Tibial artery (tissue), 4 donors: ENCODE results near the gene GNB4.

Experiments used
- DNase-seq, 2 donors: peaks; one replicate each; pipeline ENCODE4 v3.0.0-alpha.2; 2019
- H3K27ac ChIP-seq, 2 donors: fragments of 200-600 bp; sonication (generic) in 1 of 2; 1 replicate in 1 of 2; 2 replicates in 1 of 2; pipeline ENCODE4 v1.5.1; 2018 to 2019; ENCODE audit warnings: mild to moderate bottlenecking in 1 of 2
- H3K27me3 ChIP-seq, 2 donors: fragments of 200-600 bp; sonication (generic) in 1 of 2; one replicate each; pipeline versions ENCODE4 v1.5.1 to v1.6.0; 2016 to 2019
- H3K36me3 ChIP-seq, 3 donors: fragments of 200-600 bp; sonication (generic) in 2 of 3; one replicate each; pipeline ENCODE4 v1.5.1; 2016 to 2019; ENCODE audit warnings: mild to moderate bottlenecking in 2 of 3
- H3K4me1 ChIP-seq, 4 donors: fragments of 200-600 bp; sonication (generic) in 2 of 4; 1 replicate in 3 of 4; 2 replicates in 1 of 4; pipeline ENCODE4 v1.5.1; 2016 to 2019
- H3K4me3 ChIP-seq, 2 donors: fragments of 200-600 bp; sonication (generic) in 1 of 2; 1 replicate in 1 of 2; 2 replicates in 1 of 2; pipeline ENCODE4 v1.5.1; 2018 to 2019; ENCODE audit warnings: mild to moderate bottlenecking in 2 of 2
- H3K9me3 ChIP-seq, 3 donors: fragments of 200-600 bp; sonication (generic) in 1 of 3; one replicate each; pipeline ENCODE4 v1.5.1; 2016 to 2019
- CTCF ChIP-seq, 2 experiments: fragments of 200-600 bp in 1 of 2; fragments of 450-650 bp in 1 of 2; IDR thresholded peaks; one replicate each; pipeline ENCODE4 v1.5.1; 2017 to 2019; ENCODE audit warnings: antibody characterized with exemption in 2 of 2, mild to moderate bottlenecking in 1 of 2, moderate library complexity in 1 of 2
- intact Hi-C: fragments of 100-400 bp; cut with DNase I; formaldehyde crosslinking; loops from one replicate; pipeline ENCODE4 v1.15.0; 2023; ENCODE audit warnings: low total_unique reads

Gene GNB4

GRCh38 chr3:179482857-179483256, 31.6 kb upstream of the GNB4 start:
- Histone ChIP-seq H3K4me1 (no peaks in the 10 kb centered on the region), H3K9me3 (no peaks in the 10 kb centered on the region), H3K27ac (no peak overlapping the region), H3K4me3 (no peak overlapping the region), H3K27me3 (no peaks in the 10 kb centered on the region), H3K36me3 (no peaks in the 10 kb centered on the region)
- intact Hi-C loops: no loop called here
- TF ChIP-seq CTCF (IDR thresholded peaks at IDR 0.05): no peak
- DNase-seq: no peak

GRCh38 chr3:179476215-179476614, 24.9 kb upstream of the GNB4 start:
- H3K27ac ChIP-seq: no peak overlapping the region
- intact Hi-C loops: no loop called here

DNA sequence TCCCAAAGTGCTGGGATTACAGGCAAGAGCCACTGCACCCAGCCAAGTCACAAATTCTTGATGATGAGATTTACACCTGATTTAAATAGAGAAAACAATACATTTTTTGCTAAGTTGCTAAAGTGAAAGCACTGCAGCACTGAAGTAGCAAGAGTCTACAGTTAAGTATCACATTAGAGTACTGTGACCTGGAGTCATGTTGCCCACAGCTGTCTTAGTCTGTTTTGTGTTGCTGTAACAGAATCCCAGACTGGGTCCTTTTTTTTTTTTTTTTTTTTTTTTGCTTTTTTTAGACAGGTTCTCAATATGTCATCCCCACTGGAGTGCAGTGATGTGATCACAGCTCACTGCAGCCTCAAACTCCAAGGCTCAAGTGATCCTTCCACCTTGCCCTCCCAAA, 23.2 kb upstream of the GNB4 start:
- no peak for DNase-seq
- no peaks in the 10 kb centered on the region for H3K9me3 ChIP-seq
- intact Hi-C loops: no loop called here

More at GRCh38 chr3:179476215-179476614, 24.9 kb upstream of the GNB4 start:
- H3K4me1 ChIP-seq: no peaks in the 10 kb centered on the region
- H3K27me3 ChIP-seq: no peaks in the 10 kb centered on the region
- H3K4me3 ChIP-seq: no peak overlapping the region
- TF ChIP-seq CTCF (IDR thresholded peaks at IDR 0.05): no peak
- DNase-seq: no peak
- H3K36me3 ChIP-seq: no peaks in the 10 kb centered on the region
- no peaks in the 10 kb centered on the region for H3K9me3 ChIP-seq

GRCh38 chr3:179473565-179473964, 22.3 kb upstream of the GNB4 start:
- no peaks in the 10 kb centered on the region for H3K4me1 ChIP-seq
- DNase-seq: no peak
- no peaks in the 10 kb centered on the region for H3K9me3 ChIP-seq
- H3K27me3 ChIP-seq: no peaks in the 10 kb centered on the region
- no peak overlapping the region for H3K27ac ChIP-seq
- no peak for TF ChIP-seq CTCF (IDR thresholded peaks at IDR 0.05)
- no peaks in the 10 kb centered on the region for H3K36me3 ChIP-seq
- H3K4me3 ChIP-seq: no peak overlapping the region
- intact Hi-C loops: no loop called here

More for the DNA sequence above, 23.2 kb upstream of the GNB4 start:
- Histone ChIP-seq H3K27ac (no peak overlapping the region), H3K27me3 (no peaks in the 10 kb centered on the region), H3K4me1 (no peaks in the 10 kb centered on the region), H3K36me3 (no peaks in the 10 kb centered on the region), H3K4me3 (no peak overlapping the region)
- TF ChIP-seq CTCF (IDR thresholded peaks at IDR 0.05): no peak

DNA sequence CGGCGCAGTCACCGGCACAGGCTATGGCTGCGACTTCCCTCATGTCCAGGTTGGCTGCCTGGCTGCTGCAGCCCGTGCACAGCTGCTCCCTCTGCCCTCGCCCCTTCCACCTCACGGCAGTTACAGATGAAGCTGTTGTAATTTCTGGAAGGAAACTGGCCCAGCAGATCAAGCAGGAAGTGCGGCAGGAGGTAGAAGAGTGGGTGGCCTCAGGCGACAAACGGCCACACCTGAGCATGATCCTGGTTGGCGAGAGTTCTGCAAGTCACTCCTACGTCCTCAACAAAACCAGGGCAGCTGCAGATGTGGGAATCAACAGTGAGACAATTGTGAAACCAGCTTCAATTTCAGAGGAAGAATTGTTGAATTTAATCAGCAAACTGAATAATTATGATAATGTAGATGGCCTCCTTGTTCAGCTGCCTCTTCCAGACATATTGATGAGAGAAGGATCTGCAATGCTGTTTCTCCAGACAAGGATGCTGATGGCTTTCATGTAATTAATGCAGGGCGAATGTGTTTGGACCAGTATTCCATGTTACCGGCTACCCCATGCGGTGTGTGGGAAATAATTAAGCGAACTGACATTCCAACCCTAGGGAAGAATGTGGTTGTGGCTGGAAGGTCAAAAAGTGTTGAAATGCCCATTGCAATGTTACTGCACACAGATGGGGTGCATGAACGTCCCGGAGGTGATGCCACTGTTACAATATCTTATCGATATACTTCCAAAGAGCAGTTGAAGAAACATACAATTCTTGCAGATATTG, 13.2 kb upstream of the GNB4 start:
- intact Hi-C loops: no loop called here
- no peak overlapping the region for H3K27ac ChIP-seq
- DNase-seq: no peak

More for the DNA sequence above, 13.2 kb upstream of the GNB4 start:
- no peaks in the 10 kb centered on the region for H3K4me1 ChIP-seq
- H3K36me3 ChIP-seq: no peaks in the 10 kb centered on the region
- no peaks in the 10 kb centered on the region for H3K9me3 ChIP-seq
- TF ChIP-seq CTCF (IDR thresholded peaks at IDR 0.05): no peak
- H3K27me3 ChIP-seq: no peaks in the 10 kb centered on the region
- H3K4me3 ChIP-seq: no peak overlapping the region
